BJ (cell line): ENCODE results near the gene RNPEPL1. TPM values are rescaled to one million over a fixed set of nuclear protein-coding genes. Genes with fewer than 3 reads are reported as not detected.

Experiments
- CTCF ChIA-PET: fragments of 350-600 bp; formaldehyde crosslinking; extraction: SDS; loops from one replicate; lab custom pipeline; 2021; ENCODE audit warnings: antibody characterized with exemption, inconsistent platforms; lab: Yijun Ruan, JAX
- POLR2A ChIA-PET: fragments of 300-600 bp; sonication (Branson Sonifier 250); formaldehyde crosslinking; extraction: SDS; loops from one replicate; lab custom pipeline; 2021; ENCODE audit warnings: antibody characterized with exemption; lab: Charles Lee
- DNase-seq: peaks from one replicate; pipeline ENCODE4 v3.0.0-alpha.2; 2011; ENCODE audit warnings: low read depth
- H3K27me3 ChIP-seq: 2 replicates; pipeline ENCODE4 v1.6.0; 2011; ENCODE audit warnings: low read length; ENCODE audit not compliant: control insufficient read depth, insufficient read depth
- H3K36me3 ChIP-seq: 2 replicates; pipeline ENCODE4 v1.5.1; 2011; ENCODE audit warnings: low read length; ENCODE audit not compliant: control insufficient read depth, insufficient read depth
- H3K4me3 ChIP-seq: 2 replicates; pipeline ENCODE4 v1.5.1; 2011; ENCODE audit warnings: low read depth, mild to moderate bottlenecking, control low read depth, low read length
- CTCF ChIP-seq: IDR thresholded peaks from 2 replicates; pipeline ENCODE4 v1.5.1; 2011; ENCODE audit warnings: low read depth, mild to moderate bottlenecking, control low read depth, inconsistent platforms, low read length, moderate library complexity; ENCODE audit not compliant: insufficient read depth
- polyA plus RNA-seq: library from polyadenylated mRNA; depleted of rRNA; stranded (reverse); fragments of >200 nt; gene quantifications from 2 replicates; pipeline ENCODE4 v1.2.3, GENCODE V29; 2011

The RNPEPL1 gene
- polyA plus RNA-seq, 1 experiment: 12.7 TPM

GRCh38 chr2:240576436-240577205 is 8.3 kb downstream of the RNPEPL1 start:
- POLR2A ChIA-PET: no interaction called here
- no peak for TF ChIP-seq CTCF
- CTCF ChIA-PET: no interaction called here
- no peaks in the 10 kb centered on the region for H3K27me3 ChIP-seq
- no peak for DNase-seq
- H3K36me3 ChIP-seq: peaks cover 30% of the 10 kb centered on the region
- H3K4me3 ChIP-seq: no peak overlapping the region

- Histone ChIP-seq H3K4me3 (no peak overlapping the region), H3K27me3 (no peaks in the 10 kb centered on the region), H3K36me3 (peaks cover 30% of the 10 kb centered on the region)
- POLR2A ChIA-PET: no interaction called here
- no peak for TF ChIP-seq CTCF
- CTCF ChIA-PET: interaction anchor here (0.6 to 0.9 kb wide), 2 partner anchors 8 to 14 kb away, joined by 3 read pairs; no protein-coding TSS in a partner anchor
- DNase-seq: no peak
Observed at GRCh38 chr2:240577281-240578109, 9.2 kb downstream of the RNPEPL1 start.

- no peaks in the 10 kb centered on the region for H3K27me3 ChIP-seq
- TF ChIP-seq CTCF: no peak
- H3K4me3 ChIP-seq: no peak overlapping the region
- ChIA-PET POLR2A (no interaction called here), CTCF (interaction anchor here (0.9 kb wide), 1 partner anchor 15 kb away, joined by 3 read pairs; no protein-coding TSS in a partner anchor)
- H3K36me3 ChIP-seq: peaks cover 30% of the 10 kb centered on the region
- DNase-seq: no peak
Observed at GRCh38 chr2:240578110-240578450, 9.8 kb downstream of the RNPEPL1 start.

- CTCF ChIA-PET: interaction anchor here (0.9 kb wide), 1 partner anchor 15 kb away, joined by 3 read pairs; no protein-coding TSS in a partner anchor
- TF ChIP-seq CTCF: no peak
- Histone ChIP-seq H3K27me3 (no peaks in the 10 kb centered on the region), H3K4me3 (no peak overlapping the region), H3K36me3 (peaks cover 30% of the 10 kb centered on the region)
- DNase-seq: no peak
- POLR2A ChIA-PET: no interaction called here
Observed at GRCh38 chr2:240578488-240578887, 10.2 kb downstream of the RNPEPL1 start.
